BE2C (cell line): ENCODE results near the gene MBD6.
"Not testable (repeated sequence)": the region's sequence is repeated elsewhere in the genome, so short reads cannot be mapped to it uniquely, and the experiment has no call there.

Experiments used
- DNase-seq: peaks from one replicate; pipeline ENCODE4 v3.0.0-alpha.2; 2020
- H3K27me3 ChIP-seq: fragments of 250-450 bp; sonication (Bioruptor Pico); 2 replicates; pipeline ENCODE4 v1.5.1; 2020; ENCODE audit warnings: mild to moderate bottlenecking
- H3K36me3 ChIP-seq: fragments of 250-450 bp; sonication (Bioruptor Pico); 2 replicates; pipeline ENCODE4 v1.5.1; 2020; ENCODE audit warnings: mild to moderate bottlenecking
- H3K4me1 ChIP-seq: fragments of 250-450 bp; sonication (Bioruptor Pico); 2 replicates; pipeline ENCODE4 v1.5.1; 2020
- H3K4me3 ChIP-seq: 2 replicates; pipeline ENCODE4 v1.5.1; 2011; ENCODE audit warnings: low read depth, low read length
- H3K9me3 ChIP-seq: fragments of 250-450 bp; sonication (Bioruptor Pico); 2 replicates; pipeline ENCODE4 v1.5.1; 2020
- TF ChIP-seq, protein P1 (sequence below): IDR thresholded peaks from 2 replicates; pipeline ENCODE4 v1.5.1; 2012; ENCODE audit warnings: mild to moderate bottlenecking, low read depth, low read length

The MBD6 gene

DNA sequence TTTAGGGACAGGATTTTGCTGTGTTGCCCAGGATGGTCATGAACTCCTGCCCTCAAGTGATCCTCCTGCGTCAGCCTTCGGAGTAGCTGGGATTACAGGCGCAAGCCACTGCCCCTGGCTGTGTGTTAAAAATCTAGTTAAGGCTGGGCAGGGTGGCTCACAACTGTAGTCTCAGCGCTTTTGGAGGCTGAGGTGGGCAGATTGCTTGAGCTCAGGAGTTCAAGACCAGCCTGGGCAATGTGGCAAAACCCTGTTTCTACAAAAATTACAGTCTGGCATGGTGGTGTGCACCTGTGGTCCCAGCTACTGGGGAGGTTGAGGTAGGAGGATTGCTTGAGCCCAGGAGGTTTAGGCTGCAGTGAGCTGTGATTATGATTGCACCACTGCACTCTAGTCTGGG, 11.5 kb upstream of the MBD6 start:
- no peak overlapping the region for H3K4me3 ChIP-seq
- no peaks in the 10 kb centered on the region for H3K27me3 ChIP-seq
- H3K4me1 ChIP-seq, result no peaks in the 10 kb centered on the region
- H3K9me3 ChIP-seq, result no peaks in the 10 kb centered on the region
- TF ChIP-seq, protein P1, sequence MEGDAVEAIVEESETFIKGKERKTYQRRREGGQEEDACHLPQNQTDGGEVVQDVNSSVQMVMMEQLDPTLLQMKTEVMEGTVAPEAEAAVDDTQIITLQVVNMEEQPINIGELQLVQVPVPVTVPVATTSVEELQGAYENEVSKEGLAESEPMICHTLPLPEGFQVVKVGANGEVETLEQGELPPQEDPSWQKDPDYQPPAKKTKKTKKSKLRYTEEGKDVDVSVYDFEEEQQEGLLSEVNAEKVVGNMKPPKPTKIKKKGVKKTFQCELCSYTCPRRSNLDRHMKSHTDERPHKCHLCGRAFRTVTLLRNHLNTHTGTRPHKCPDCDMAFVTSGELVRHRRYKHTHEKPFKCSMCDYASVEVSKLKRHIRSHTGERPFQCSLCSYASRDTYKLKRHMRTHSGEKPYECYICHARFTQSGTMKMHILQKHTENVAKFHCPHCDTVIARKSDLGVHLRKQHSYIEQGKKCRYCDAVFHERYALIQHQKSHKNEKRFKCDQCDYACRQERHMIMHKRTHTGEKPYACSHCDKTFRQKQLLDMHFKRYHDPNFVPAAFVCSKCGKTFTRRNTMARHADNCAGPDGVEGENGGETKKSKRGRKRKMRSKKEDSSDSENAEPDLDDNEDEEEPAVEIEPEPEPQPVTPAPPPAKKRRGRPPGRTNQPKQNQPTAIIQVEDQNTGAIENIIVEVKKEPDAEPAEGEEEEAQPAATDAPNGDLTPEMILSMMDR, result no peak
- H3K36me3 ChIP-seq, result peaks cover 77% of the 10 kb centered on the region
- no peak for DNase-seq

DNA sequence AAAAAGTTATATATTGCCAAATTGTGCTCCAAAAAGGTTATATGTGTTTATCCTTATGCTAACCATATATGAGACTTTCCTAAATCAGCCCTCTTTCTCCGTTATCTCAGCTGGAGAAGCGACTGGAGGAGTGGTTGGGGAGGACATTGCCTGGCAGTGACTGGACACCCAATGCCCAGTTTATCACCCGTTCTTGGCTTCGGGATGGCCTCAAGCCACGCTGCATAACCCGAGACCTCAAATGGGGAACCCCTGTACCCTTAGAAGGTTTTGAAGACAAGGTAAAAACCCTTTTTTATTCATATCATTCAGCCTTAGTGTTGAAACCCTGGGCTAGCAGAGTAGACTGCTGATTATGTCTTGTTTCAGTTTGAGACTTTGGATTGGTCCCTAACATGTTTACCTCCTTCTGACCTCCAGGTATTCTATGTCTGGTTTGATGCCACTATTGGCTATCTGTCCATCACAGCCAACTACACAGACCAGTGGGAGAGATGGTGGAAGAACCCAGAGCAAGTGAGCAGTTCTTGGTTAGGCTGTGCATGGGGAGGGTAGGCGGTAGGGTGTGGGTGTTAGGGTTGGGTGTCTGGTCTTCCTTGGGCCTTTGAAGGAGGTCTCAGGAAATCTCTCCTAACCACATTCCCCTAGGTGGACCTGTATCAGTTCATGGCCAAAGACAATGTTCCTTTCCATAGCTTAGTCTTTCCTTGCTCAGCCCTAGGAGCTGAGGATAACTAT, 10.9 kb upstream of the MBD6 start:
- Histone ChIP-seq H3K36me3 (peaks cover 78% of the 10 kb centered on the region), H3K9me3 (no peaks in the 10 kb centered on the region), H3K4me1 (no peaks in the 10 kb centered on the region; the same call in 1 of the 2 replicates), H3K27me3 (no peaks in the 10 kb centered on the region), H3K4me3 (no peak overlapping the region)
- TF ChIP-seq, protein P1, result no peak
- no peak for DNase-seq

DNA sequence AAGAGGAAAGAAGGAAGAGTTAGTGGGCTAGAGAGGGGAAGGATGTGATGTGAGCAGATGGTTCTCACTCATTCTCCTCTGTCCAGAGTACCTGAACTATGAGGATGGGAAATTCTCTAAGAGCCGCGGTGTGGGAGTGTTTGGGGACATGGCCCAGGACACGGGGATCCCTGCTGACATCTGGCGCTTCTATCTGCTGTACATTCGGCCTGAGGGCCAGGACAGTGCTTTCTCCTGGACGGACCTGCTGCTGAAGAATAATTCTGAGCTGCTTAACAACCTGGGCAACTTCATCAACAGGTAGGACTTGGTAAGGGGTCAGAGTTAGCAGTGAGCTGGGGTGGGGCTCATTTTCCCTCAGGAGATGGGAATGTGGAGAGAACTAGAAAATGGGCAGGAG, 10.0 kb upstream of the MBD6 start:
- H3K36me3 ChIP-seq, result peaks cover 86% of the 10 kb centered on the region
- TF ChIP-seq, protein P1, result no peak
- no peak for DNase-seq
- no peak overlapping the region for H3K4me3 ChIP-seq
- H3K27me3 ChIP-seq, result no peaks in the 10 kb centered on the region
- no peaks in the 10 kb centered on the region; the same call in 1 of the 2 replicates for H3K4me1 ChIP-seq
- H3K9me3 ChIP-seq, result no peaks in the 10 kb centered on the region

DNA sequence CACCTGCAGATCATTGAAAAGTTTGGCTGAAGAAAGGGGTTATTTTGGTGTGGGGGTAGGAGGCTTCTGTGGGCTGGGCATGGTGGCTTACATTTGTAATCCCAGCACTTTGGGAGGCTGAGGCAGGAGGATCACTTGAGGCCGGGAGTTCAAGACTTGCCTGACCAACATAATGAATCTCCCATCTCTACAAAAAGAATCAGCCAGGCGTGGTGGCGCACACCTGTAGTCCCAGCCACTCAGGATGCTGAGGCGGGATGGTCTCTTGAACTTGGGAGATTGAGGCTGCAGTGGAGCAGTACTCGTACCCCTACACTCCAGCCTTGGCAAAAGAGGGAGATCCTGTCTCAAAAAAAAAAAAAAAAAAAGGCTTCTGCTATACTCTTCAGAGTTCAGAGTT, 9.4 kb upstream of the MBD6 start:
- TF ChIP-seq, protein P1, result no peak
- no peak for DNase-seq
- no peaks in the 10 kb centered on the region for H3K9me3 ChIP-seq
- H3K4me3 ChIP-seq, result no peak overlapping the region
- no peaks in the 10 kb centered on the region for H3K27me3 ChIP-seq
- H3K36me3 ChIP-seq, result peaks cover 92% of the 10 kb centered on the region
- H3K4me1 ChIP-seq, result no peaks in the 10 kb centered on the region; the same call in none of the 2 replicates

DNA sequence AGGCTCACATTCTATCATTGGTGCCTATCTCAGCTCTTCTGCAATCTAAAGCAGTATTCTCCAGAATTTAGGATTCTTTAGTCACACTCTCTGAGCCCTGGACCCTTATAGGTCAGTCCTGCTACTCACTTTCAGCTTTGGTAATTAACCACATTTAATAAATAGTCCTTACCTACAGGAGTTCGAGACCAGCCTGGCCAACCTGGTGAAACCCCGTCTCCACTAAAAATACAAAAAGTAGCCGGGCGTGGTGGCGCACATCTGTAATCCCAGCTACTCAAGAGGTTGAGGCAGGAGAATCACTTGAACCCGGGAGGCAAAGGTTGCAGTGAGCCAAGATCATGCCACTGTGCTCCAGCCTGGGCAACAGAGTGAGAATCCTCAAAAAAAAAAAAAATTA, 8.9 kb upstream of the MBD6 start:
- H3K4me3 ChIP-seq, H3K27me3 ChIP-seq, DNase-seq, H3K4me1 ChIP-seq, H3K9me3 ChIP-seq: not testable (repeated sequence)
- peaks cover 94% of the 10 kb centered on the region for H3K36me3 ChIP-seq

DNA sequence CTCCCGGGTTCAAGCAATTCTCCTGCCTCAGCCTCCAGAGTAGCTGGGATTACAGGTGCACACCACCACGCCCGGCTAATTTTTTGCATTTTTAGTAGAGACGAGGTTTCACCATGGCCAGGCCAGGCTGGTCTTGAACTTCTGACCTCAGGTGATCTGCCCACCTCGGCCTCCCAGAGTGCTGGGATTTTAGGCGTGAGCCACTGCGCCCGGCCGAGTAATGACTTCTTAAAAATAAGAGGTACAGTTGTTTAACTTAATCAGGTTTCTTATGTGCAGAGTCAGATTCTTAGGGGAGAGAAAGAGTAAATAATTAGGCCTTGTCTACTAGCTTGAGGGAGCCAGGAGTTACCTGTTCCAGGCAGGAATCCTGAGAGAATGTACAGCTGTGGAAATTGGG, 8.4 kb upstream of the MBD6 start:
- H3K36me3 ChIP-seq, result peaks cover 93% of the 10 kb centered on the region
- not testable (repeated sequence) for H3K27me3 ChIP-seq, DNase-seq, H3K9me3 ChIP-seq, H3K4me1 ChIP-seq, H3K4me3 ChIP-seq

DNA sequence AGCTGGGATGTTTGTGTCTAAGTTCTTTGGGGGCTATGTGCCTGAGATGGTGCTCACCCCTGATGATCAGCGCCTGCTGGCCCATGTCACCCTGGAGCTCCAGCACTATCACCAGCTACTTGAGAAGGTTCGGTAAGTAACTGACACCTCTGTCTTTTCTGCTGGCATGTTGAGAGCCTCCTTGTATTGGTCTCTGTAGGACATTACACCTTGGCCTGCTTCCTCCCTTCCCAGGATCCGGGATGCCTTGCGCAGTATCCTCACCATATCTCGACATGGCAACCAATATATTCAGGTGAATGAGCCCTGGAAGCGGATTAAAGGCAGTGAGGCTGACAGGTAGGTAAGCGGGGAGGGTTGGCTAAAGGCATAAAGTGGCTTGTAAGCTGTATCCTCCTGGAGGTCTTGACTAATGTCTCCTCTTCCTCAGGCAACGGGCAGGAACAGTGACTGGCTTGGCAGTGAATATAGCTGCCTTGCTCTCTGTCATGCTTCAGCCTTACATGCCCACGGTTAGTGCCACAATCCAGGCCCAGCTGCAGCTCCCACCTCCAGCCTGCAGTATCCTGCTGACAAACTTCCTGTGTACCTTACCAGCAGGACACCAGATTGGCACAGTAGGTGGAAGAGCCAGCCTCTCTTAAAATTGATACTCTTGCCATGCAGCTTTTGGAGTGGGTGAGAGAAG, 7.8 kb upstream of the MBD6 start:
- peaks cover 87% of the 10 kb centered on the region for H3K36me3 ChIP-seq
- H3K4me3 ChIP-seq, result no peak overlapping the region
- no peaks in the 10 kb centered on the region for H3K9me3 ChIP-seq
- H3K27me3 ChIP-seq, result no peaks in the 10 kb centered on the region
- TF ChIP-seq, protein P1, result no peak
- no peak for DNase-seq
- peaks cover 3% of the 10 kb centered on the region for H3K4me1 ChIP-seq
